BLaER1 treated with 17β-estradiol and CSF1 and Interleukin-3, amounts not matched to agents 10 nM and 100 nM (cell line): ENCODE data around the gene MAPRE2.

Source experiments
- H3K27ac ChIP-seq, 11 experiments: shearing (Covaris generic); formaldehyde crosslinking; 2 replicates each; pipeline ENCODE4 v1.8.1; 2022
- H3K27me3 ChIP-seq, 11 experiments: shearing (Covaris generic); formaldehyde crosslinking; 2 replicates each; pipeline ENCODE4 v1.8.1; 2022
- H3K36me3 ChIP-seq, 11 experiments: shearing (Covaris generic); formaldehyde crosslinking; 2 replicates each; pipeline ENCODE4 v1.8.1; 2022
- H3K4me1 ChIP-seq, 10 experiments: shearing (Covaris generic); formaldehyde crosslinking; 2 replicates each; pipeline ENCODE4 v1.8.1; 2022
- H3K4me2 ChIP-seq, 11 experiments: shearing (Covaris generic); formaldehyde crosslinking; 2 replicates each; pipeline ENCODE4 v1.8.1; 2022
- H3K4me3 ChIP-seq, 10 experiments: shearing (Covaris generic); formaldehyde crosslinking; 2 replicates each; pipeline ENCODE4 v1.8.1; 2022
- H3K9ac ChIP-seq, 11 experiments: shearing (Covaris generic); formaldehyde crosslinking; 2 replicates each; pipeline ENCODE4 v1.8.1; 2022
- H3K9me3 ChIP-seq, 11 experiments: shearing (Covaris generic); formaldehyde crosslinking; replicated peaks in 1 of 11; 2 replicates each; pipeline ENCODE4 v1.8.1; 2022
- H4K20me1 ChIP-seq, 11 experiments: shearing (Covaris generic); formaldehyde crosslinking; 2 replicates each; pipeline ENCODE4 v1.8.1; 2022
- Cebpa-rat ChIP-seq, 11 experiments: shearing (Covaris generic); IDR thresholded peaks; 2 replicates each; pipeline ENCODE4 v1.8.1; 2022

Gene MAPRE2

DNA sequence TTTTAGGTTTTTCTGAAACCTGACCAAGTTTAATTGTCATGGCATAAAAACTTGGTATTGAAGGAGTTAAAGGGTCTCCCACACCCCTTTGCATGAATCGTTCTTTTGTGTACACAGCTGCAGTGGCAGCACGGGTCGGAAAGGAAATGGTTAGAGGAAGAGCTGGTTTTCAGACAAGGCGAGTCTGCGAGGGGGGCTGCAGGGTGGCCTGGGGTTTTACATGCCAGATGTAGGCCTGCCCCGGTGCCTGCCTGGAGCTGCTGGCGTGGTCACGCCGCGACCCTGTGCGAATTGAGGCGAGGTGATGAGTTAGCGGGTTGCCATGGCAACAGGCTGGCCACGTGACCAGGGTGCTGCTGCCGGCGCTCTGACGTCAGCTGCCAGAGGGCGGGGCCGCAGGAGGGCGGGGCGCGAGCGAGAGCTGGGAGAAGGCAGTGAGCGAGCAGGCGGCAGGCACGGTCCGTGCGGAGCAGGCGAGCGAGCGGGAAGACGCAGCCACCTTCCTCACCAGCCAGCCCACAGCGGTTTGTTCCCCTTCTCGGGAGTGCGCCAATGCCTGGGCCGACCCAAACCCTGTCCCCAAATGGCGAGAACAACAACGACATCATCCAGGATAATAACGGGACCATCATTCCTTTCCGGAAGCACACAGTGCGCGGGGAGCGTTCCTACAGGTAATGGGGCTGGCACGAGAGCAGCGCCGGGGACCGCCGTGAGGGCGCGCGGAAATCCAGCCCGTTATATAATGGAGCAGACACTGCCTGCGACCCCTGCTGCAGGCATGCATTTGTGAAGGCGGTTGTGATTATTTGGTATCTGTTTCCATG, at the start of gene MAPRE2:
Gene MAPRE2, plus strand, starts transcription at position 426 of the 827 bp plus-strand sequence. Its CDS starts 127 bp downstream, at position 553.
- Histone ChIP-seq H3K36me3 (no peaks in the 10 kb centered on the region), H3K27ac (peak within 1 kb of the TSS; percentile 33 to 92 (median 85); a peak in 21 of 22 replicates), H3K4me2 (peak within 1 kb of the TSS; percentile 89 to 98 (median 91)), H4K20me1 (peaks cover 0 to 25% (median 3%) of the 10 kb centered on the region in 11 experiments; a peak in 6 of 22 replicates), H3K27me3 (no peaks in the 10 kb centered on the region), H3K9me3 (no peaks in the 10 kb centered on the region), H3K9ac (peak within 1 kb of the TSS; percentile 75 to 88 (median 83)), H3K4me3 (peak within 1 kb of the TSS; percentile 72 to 94 (median 85)), H3K4me1 (peaks cover 74 to 82% (median 77%) of the 10 kb centered on the region in 10 experiments)
- no peak for TF ChIP-seq Cebpa-rat (IDR thresholded peaks at IDR 0.05)

DNA sequence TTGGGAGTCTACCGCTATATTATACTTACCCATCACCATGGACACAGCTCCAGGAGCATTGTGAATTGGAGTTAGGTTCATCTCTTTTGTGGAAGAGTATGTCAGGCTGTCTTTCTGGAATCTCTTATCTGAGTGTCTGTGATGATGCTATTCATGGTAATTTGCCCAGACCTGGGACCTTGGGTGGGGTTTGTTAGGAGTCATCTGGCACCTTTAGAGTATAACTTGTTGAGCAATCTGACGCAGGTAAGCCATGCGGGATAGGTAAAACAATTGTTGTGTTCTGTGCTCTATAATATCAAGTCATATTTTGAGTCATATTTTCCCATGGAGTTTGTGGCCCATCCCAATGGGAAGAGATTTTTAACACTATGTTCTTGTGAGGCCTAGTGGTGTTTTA, 49.7 kb upstream of the MAPRE2 start:
- H3K4me3 ChIP-seq = no peak overlapping the region
- H4K20me1 ChIP-seq = no peaks in the 10 kb centered on the region
- no peak overlapping the region for H3K9ac ChIP-seq
- no peak overlapping the region for H3K27ac ChIP-seq
- peaks cover 8 to 16% (median 13%) of the 10 kb centered on the region in 11 experiments for H3K9me3 ChIP-seq
- peaks cover 0 to 7% (median 0%) of the 10 kb centered on the region in 11 experiments; a peak in 2 of 22 replicates for H3K36me3 ChIP-seq
- H3K4me2 ChIP-seq = no peak overlapping the region
- no peak for TF ChIP-seq Cebpa-rat (IDR thresholded peaks at IDR 0.05)
- H3K27me3 ChIP-seq = no peaks in the 10 kb centered on the region
- H3K4me1 ChIP-seq = peaks cover 10 to 36% (median 28%) of the 10 kb centered on the region in 10 experiments

DNA sequence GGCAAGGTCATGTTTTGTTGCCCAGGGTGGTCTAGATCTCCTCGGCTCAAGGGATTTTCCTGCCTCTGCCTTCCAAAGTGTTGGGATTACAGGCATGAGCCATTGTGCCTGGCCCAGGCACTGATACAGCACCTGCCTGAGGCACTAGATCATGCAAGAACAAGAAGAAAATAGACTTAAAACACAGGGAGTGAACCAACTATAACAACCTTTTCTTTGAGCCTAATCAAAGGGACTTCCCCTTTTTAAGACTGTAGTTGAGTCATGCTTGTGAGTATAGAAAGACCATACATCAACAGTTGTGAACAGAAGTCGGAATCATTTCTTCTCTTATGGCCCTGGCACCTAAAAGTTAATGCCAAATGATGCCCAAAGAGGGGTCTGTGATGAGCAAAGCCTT, 47.9 kb upstream of the MAPRE2 start:
- Histone ChIP-seq H3K4me3 (no peak overlapping the region), H3K9ac (no peak overlapping the region), H3K4me2 (peak overlapping the region in 10 of 11 experiments; percentile 28 to 59 (median 50); a peak in 16 of 22 replicates), H3K4me1 (peaks cover 10 to 36% (median 28%) of the 10 kb centered on the region in 10 experiments), H3K36me3 (peaks cover 0 to 7% (median 0%) of the 10 kb centered on the region in 11 experiments; a peak in 2 of 22 replicates), H3K9me3 (peaks cover 13 to 25% (median 19%) of the 10 kb centered on the region in 11 experiments), H3K27me3 (no peaks in the 10 kb centered on the region), H4K20me1 (no peaks in the 10 kb centered on the region), H3K27ac (no peak overlapping the region)
- TF ChIP-seq Cebpa-rat (IDR thresholded peaks at IDR 0.05) = no peak

DNA sequence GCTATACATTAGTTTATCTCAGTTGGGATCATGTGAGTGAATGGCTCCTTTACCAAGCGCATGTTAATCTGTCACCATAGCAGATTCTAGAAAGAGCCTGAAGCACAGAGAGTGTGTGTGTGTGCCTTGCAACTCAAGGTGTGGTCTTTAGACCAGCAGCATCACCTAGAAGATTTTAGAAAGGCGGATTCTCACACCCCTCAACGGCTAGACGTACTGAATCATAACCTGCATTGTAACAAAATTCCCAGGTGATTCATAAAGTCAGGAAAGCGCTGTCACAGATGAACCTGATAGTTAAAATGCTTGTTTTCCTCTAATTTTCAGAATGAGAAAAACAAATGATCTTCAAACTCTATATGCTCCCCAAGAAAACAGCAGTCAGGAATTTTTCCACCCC, 45.5 kb upstream of the MAPRE2 start:
- Histone ChIP-seq H3K4me3 (no peak overlapping the region), H3K9ac (no peak overlapping the region), H3K9me3 (peaks cover 13 to 25% (median 19%) of the 10 kb centered on the region in 11 experiments), H3K4me1 (peaks cover 4 to 23% (median 17%) of the 10 kb centered on the region in 10 experiments; a peak in 19 of 20 replicates), H3K27ac (no peak overlapping the region), H3K36me3 (peaks cover 0 to 7% (median 0%) of the 10 kb centered on the region in 11 experiments; a peak in 2 of 22 replicates), H3K4me2 (no peak overlapping the region), H3K27me3 (no peaks in the 10 kb centered on the region), H4K20me1 (no peaks in the 10 kb centered on the region)
- no peak for TF ChIP-seq Cebpa-rat (IDR thresholded peaks at IDR 0.05)

DNA sequence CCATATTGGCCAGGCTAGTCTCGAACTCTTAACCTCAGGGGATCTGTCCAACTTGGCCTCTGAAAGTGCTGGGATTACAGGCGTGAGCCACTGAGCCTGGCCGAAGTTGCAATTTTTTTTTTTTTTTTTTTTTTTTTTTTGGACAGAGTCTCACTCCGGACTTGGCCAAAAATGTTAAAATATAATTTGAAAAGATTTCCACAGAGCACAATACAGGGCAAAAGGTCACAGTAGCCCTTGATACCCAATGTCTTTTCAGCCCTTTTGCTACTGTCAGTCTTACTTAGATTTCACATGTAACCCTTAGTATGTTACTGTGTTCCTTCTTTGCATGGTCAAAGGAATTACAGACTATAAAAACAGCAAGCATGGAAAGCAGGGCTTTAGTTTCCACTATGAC, 42.6 kb upstream of the MAPRE2 start:
- Histone ChIP-seq H3K27ac (no peak overlapping the region), H3K36me3 (peaks cover 0 to 7% (median 0%) of the 10 kb centered on the region in 11 experiments; a peak in 2 of 22 replicates), H3K27me3 (no peaks in the 10 kb centered on the region), H3K9me3 (peaks cover 13 to 25% (median 19%) of the 10 kb centered on the region in 11 experiments), H3K4me2 (no peak overlapping the region), H4K20me1 (no peaks in the 10 kb centered on the region), H3K4me1 (peaks cover 0 to 11% (median 8%) of the 10 kb centered on the region in 10 experiments; a peak in 18 of 20 replicates), H3K9ac (no peak overlapping the region), H3K4me3 (no peak overlapping the region)
- no peak for TF ChIP-seq Cebpa-rat (IDR thresholded peaks at IDR 0.05)

DNA sequence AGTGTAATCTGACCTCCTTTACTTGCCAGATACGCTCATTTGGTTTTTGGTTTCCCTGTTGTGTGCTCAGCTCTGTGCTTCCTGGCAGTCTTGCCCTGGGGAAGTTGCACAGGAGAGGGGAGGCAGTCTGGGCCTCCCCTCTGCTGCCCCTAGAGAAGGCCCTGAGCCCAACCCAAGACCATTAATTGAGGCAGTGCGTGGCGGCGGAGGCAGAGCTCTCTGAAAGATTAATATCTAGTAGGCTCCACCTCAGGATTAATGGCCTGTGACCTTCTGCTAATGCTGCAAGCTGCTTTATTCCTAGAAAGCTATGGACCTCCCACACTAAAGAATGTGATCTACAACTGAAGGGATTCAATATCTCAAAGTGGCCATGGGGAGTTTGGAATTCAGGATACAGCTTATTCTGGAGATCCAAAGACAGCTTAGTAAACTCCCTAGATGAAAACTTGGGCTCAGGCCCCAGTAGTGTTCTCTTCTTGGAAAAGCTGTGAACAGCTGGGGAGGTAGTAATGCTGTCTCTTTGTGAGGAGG, 41.4 kb upstream of the MAPRE2 start:
- TF ChIP-seq Cebpa-rat (IDR thresholded peaks at IDR 0.05) = no peak
- Histone ChIP-seq H3K36me3 (peaks cover 0 to 7% (median 0%) of the 10 kb centered on the region in 11 experiments; a peak in 2 of 22 replicates), H4K20me1 (no peaks in the 10 kb centered on the region), H3K9me3 (peaks cover 13 to 25% (median 19%) of the 10 kb centered on the region in 11 experiments), H3K4me3 (no peak overlapping the region), H3K27me3 (no peaks in the 10 kb centered on the region), H3K4me2 (no peak overlapping the region), H3K9ac (no peak overlapping the region), H3K27ac (no peak overlapping the region), H3K4me1 (no peaks in the 10 kb centered on the region)

DNA sequence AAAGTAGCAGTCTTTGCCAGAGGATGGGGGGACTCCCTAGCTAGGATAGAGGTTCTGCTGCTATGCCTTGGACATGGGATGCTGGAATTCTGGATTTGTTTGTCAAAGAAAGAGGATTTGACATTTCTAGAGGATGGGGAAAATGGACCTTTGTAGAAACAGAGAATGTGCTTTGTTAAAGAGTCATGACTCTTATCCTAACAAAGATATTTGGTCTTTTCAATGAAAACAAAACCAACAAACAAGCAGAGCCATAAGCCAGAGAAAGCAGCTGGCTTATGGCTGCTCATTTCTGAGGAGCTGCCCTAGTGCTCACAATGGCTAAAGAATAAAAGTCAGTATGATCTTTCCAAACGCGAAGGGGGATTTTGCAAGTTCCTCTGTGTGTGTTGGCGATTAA, 40.8 kb upstream of the MAPRE2 start:
- TF ChIP-seq Cebpa-rat (IDR thresholded peaks at IDR 0.05) = no peak
- Histone ChIP-seq H3K36me3 (peaks cover 0 to 7% (median 0%) of the 10 kb centered on the region in 11 experiments; a peak in 2 of 22 replicates), H3K27me3 (no peaks in the 10 kb centered on the region), H3K9me3 (peaks cover 13 to 20% (median 18%) of the 10 kb centered on the region in 11 experiments), H3K4me2 (no peak overlapping the region), H3K27ac (no peak overlapping the region), H4K20me1 (no peaks in the 10 kb centered on the region), H3K4me3 (no peak overlapping the region), H3K4me1 (no peaks in the 10 kb centered on the region), H3K9ac (no peak overlapping the region)

DNA sequence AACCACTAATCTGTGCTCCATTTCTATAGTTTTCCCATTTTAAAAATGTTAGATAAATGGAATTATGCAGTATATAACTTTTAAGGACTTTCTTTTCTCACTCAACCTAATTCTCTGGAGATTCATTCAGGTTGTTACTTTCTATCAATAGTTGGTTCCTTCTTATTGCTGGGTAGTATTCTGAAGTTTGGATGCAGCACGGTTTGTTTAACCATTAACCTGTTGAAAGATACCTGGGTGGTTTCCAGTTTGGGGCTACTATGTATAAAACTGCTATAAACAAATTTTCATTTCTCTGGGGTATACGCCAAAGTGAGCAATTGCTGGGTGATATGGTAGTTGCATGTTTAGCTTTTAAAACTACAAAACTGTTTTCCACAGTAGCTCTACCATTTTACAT, 39.1 kb upstream of the MAPRE2 start:
- Histone ChIP-seq H3K27ac (no peak overlapping the region), H4K20me1 (no peaks in the 10 kb centered on the region), H3K4me2 (no peak overlapping the region), H3K4me1 (no peaks in the 10 kb centered on the region), H3K9ac (no peak overlapping the region), H3K27me3 (no peaks in the 10 kb centered on the region), H3K4me3 (no peak overlapping the region), H3K9me3 (peaks cover 0 to 3% (median 1%) of the 10 kb centered on the region in 11 experiments; a peak in 5 of 22 replicates), H3K36me3 (no peaks in the 10 kb centered on the region)
- TF ChIP-seq Cebpa-rat (IDR thresholded peaks at IDR 0.05) = no peak

DNA sequence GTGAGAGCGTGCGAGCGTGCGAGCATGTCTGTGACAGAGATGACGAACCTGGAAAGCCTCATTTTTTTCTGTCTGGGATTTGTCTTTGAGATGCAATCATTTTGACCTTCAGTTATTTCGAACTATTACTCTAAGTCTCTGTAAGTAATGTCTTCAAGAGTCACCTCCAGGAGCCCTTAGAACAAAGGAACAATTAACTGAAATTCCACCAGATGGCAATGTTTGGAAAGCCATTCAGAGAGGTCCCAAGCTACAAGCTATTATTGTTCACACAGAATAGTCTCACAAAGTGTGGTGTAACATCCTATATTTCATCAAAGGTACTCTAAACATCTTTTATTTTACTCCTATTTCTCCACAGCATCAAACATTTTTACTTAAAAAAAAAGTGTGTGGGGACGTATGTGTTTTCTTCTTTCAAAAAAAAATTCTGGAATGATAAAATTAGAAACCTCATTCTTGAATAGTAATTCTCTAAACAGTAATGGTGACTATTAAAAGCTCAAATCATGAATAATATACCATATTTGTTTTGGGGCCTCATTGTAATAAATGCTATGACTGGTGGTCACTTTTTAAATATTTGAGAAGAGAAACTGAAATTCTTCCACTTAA, 35.1 kb upstream of the MAPRE2 start:
- H3K4me1 ChIP-seq = no peaks in the 10 kb centered on the region
- no peak overlapping the region for H3K4me3 ChIP-seq
- no peaks in the 10 kb centered on the region for H3K36me3 ChIP-seq
- TF ChIP-seq Cebpa-rat (IDR thresholded peaks at IDR 0.05) = no peak
- H3K9me3 ChIP-seq = no peaks in the 10 kb centered on the region
- H3K9ac ChIP-seq = no peak overlapping the region
- H4K20me1 ChIP-seq = no peaks in the 10 kb centered on the region
- H3K27ac ChIP-seq = no peak overlapping the region
- no peak overlapping the region for H3K4me2 ChIP-seq
- no peaks in the 10 kb centered on the region for H3K27me3 ChIP-seq
